ENCODE measurements around the gene KNTC1.
"Not testable (repeated sequence)": the region's sequence is repeated elsewhere in the genome, so short reads cannot be mapped to it uniquely, and the experiment has no call there.

Gene KNTC1

GRCh38 chr12:122615780-122616179, 88.7 kb downstream of the KNTC1 start:
- Histone ChIP-seq H3K4me3 (ENCODE audit: low read length) (no peak overlapping the region), H3K27ac (ENCODE audit: low read length) (no peak overlapping the region), H3K27me3 (ENCODE audit: control insufficient read depth, insufficient read depth, low read length) (no peaks in the 10 kb centered on the region), H3K4me1 (ENCODE audit: control insufficient read depth, insufficient read depth, low read length) (no peaks in the 10 kb centered on the region), H3K36me3 (ENCODE audit: control insufficient read depth, insufficient read depth, low read length) (peaks cover 13% of the 10 kb centered on the region; the same call in 1 of the 2 replicates), H3K9me3 (ENCODE audit: control insufficient read depth, insufficient read depth, low read length) (no peaks in the 10 kb centered on the region)
- no peak for DNase-seq (ENCODE audit: low read depth, low spot score)
- WGBS (ENCODE audit: insufficient coverage, insufficient read length): no CpG with 5 or more reads among the region's 4 CpGs

GRCh38 chr12:122635471-122635870, 108.4 kb downstream of the KNTC1 start:
- no CpG with 5 or more reads among the region's 5 CpGs for WGBS (ENCODE audit: insufficient coverage, insufficient read length)
- no peak for DNase-seq (ENCODE audit: low read depth, low spot score)
- Histone ChIP-seq H3K27me3 (ENCODE audit: control insufficient read depth, insufficient read depth, low read length) (no peaks in the 10 kb centered on the region), H3K4me1 (ENCODE audit: control insufficient read depth, insufficient read depth, low read length) (no peaks in the 10 kb centered on the region; the same call in 1 of the 2 replicates), H3K4me3 (ENCODE audit: low read length) (no peak overlapping the region), H3K36me3 (ENCODE audit: control insufficient read depth, insufficient read depth, low read length) (no peaks in the 10 kb centered on the region), H3K27ac (ENCODE audit: low read length) (no peak overlapping the region), H3K9me3 (ENCODE audit: control insufficient read depth, insufficient read depth, low read length) (no peaks in the 10 kb centered on the region)

DNA sequence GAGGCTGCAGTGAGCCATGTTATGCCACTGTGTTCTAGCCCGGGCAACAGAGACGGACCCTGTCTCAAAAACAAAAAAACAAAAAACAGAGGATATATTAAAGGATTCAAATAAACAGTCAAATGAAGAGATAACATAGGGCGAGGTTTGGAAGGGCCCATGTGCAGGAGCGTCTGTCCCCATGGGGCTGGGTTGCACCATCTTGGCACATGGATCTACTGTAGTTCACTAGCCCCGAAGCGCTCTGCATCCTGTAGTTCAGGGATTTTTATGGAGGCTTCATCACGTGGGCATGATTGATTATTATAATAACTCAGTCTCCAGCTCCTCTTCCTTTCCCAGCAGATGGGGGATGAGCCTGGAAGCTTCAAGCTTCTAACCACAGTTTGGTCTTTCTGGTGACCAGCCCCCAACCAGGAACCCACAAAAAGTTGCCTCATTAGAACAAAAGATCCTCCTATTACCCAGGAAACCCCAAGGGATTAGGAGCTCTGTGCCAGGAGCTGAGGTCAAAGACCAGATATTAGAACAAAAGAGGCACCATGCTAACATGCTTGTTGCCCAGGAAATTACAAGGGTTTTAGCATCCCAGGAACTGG, 116.3 kb downstream of the KNTC1 start:
- no peaks in the 10 kb centered on the region for H3K4me1 ChIP-seq (ENCODE audit: control insufficient read depth, insufficient read depth, low read length)
- H3K27me3 ChIP-seq (ENCODE audit: control insufficient read depth, insufficient read depth, low read length): no peaks in the 10 kb centered on the region
- WGBS (ENCODE audit: insufficient coverage, insufficient read length): no CpG with 5 or more reads among the region's 7 CpGs
- H3K9me3 ChIP-seq (ENCODE audit: control insufficient read depth, insufficient read depth, low read length): no peaks in the 10 kb centered on the region
- H3K27ac ChIP-seq (ENCODE audit: low read length): no peak overlapping the region
- no peak overlapping the region for H3K4me3 ChIP-seq (ENCODE audit: low read length)
- no peak for DNase-seq (ENCODE audit: low read depth, low spot score)
- no peaks in the 10 kb centered on the region for H3K36me3 ChIP-seq (ENCODE audit: control insufficient read depth, insufficient read depth, low read length)

DNA sequence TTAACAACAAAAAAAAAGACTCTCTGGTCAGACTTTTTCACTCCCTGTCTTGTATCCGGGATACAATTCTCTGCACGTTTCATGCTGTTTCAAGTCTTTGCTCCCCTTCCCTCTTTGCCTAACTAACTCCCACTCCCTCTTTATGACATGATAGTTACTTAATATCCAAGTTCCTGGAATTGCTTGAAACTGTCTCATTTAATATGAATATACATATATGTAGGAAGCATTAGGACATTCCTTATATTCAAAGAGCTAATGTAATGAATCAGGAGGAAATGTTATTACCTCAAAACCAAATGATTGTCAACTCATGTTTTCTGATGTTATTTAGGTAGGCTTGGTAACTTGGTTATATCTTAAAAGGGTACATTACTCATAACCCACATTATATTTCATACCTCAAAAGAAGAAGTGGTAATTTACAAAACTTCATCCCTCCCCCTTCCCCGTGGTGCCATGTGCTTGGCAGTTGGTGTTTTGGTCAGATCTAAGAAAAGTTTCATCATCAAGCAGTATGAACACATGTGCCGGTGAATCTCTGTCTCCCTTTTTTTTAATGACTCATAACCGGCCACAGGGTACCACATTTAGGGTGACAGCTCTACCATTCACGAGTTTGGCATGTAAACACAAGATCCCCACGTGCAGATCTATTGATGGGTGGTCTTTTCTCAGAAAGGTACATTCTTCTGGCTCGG, 119.6 kb downstream of the KNTC1 start:
- no peaks in the 10 kb centered on the region for H3K36me3 ChIP-seq (ENCODE audit: control insufficient read depth, insufficient read depth, low read length)
- no peaks in the 10 kb centered on the region for H3K9me3 ChIP-seq (ENCODE audit: control insufficient read depth, insufficient read depth, low read length)
- WGBS (ENCODE audit: insufficient coverage, insufficient read length): no CpG with 5 or more reads among the region's 8 CpGs
- no peak overlapping the region for H3K27ac ChIP-seq (ENCODE audit: low read length)
- no peaks in the 10 kb centered on the region for H3K4me1 ChIP-seq (ENCODE audit: control insufficient read depth, insufficient read depth, low read length)
- H3K4me3 ChIP-seq (ENCODE audit: low read length): no peak overlapping the region
- no peaks in the 10 kb centered on the region for H3K27me3 ChIP-seq (ENCODE audit: control insufficient read depth, insufficient read depth, low read length)
- no peak for DNase-seq (ENCODE audit: low read depth, low spot score)

GRCh38 chr12:122651520-122652224, 124.6 kb downstream of the KNTC1 start:
- Histone ChIP-seq H3K27me3 (ENCODE audit: control insufficient read depth, insufficient read depth, low read length) (no peaks in the 10 kb centered on the region), H3K4me3 (ENCODE audit: low read length) (no peak overlapping the region), H3K4me1 (ENCODE audit: control insufficient read depth, insufficient read depth, low read length) (no peaks in the 10 kb centered on the region), H3K27ac (ENCODE audit: low read length) (no peak overlapping the region), H3K9me3 (ENCODE audit: control insufficient read depth, insufficient read depth, low read length) (no peaks in the 10 kb centered on the region), H3K36me3 (ENCODE audit: control insufficient read depth, insufficient read depth, low read length) (no peaks in the 10 kb centered on the region)
- no CpG with 5 or more reads among the region's 11 CpGs for WGBS (ENCODE audit: insufficient coverage, insufficient read length)
- no peak for DNase-seq (ENCODE audit: low read depth, low spot score)

- no CpG with 5 or more reads among the region's 8 CpGs for WGBS (ENCODE audit: insufficient coverage, insufficient read length)
- not testable (repeated sequence) for H3K4me1 ChIP-seq (ENCODE audit: control insufficient read depth, insufficient read depth, low read length); H3K9me3 ChIP-seq (ENCODE audit: control insufficient read depth, insufficient read depth, low read length); H3K27ac ChIP-seq (ENCODE audit: low read length); H3K27me3 ChIP-seq (ENCODE audit: control insufficient read depth, insufficient read depth, low read length); DNase-seq (ENCODE audit: low read depth, low spot score); H3K4me3 ChIP-seq (ENCODE audit: low read length); H3K36me3 ChIP-seq (ENCODE audit: control insufficient read depth, insufficient read depth, low read length)
Observed at GRCh38 chr12:122653291-122653690, 126.2 kb downstream of the KNTC1 start.

- H3K27me3 ChIP-seq (ENCODE audit: control insufficient read depth, insufficient read depth, low read length): no peaks in the 10 kb centered on the region
- H3K27ac ChIP-seq (ENCODE audit: low read length): no peak overlapping the region
- no peaks in the 10 kb centered on the region for H3K36me3 ChIP-seq (ENCODE audit: control insufficient read depth, insufficient read depth, low read length)
- H3K9me3 ChIP-seq (ENCODE audit: control insufficient read depth, insufficient read depth, low read length): no peaks in the 10 kb centered on the region
- no CpG with 5 or more reads among the region's 3 CpGs for WGBS (ENCODE audit: insufficient coverage, insufficient read length)
- no peak overlapping the region for H3K4me3 ChIP-seq (ENCODE audit: low read length)
- no peaks in the 10 kb centered on the region for H3K4me1 ChIP-seq (ENCODE audit: control insufficient read depth, insufficient read depth, low read length)
- no peak for DNase-seq (ENCODE audit: low read depth, low spot score)
Observed at GRCh38 chr12:122656298-122656697, 129.2 kb downstream of the KNTC1 start.

DNA sequence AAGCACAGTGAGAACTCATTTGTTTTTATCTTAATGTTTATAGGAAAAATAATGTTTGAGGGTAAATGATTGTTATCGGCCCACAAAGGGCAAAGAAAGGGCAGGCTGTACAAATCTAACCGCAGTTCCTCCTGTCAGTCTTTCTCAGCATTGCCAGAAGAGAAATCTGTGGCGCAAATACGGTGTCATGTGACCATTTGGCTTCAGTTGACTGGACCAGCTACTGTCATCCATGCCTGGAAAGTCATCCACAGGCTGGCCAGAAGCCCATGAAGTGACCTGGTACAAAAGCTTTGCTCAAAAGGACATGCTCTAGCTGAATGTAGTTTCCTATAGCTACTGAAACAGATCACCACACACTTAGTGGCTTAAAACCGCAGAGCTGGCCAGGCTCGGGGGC, 132.5 kb downstream of the KNTC1 start:
- no peaks in the 10 kb centered on the region for H3K9me3 ChIP-seq (ENCODE audit: control insufficient read depth, insufficient read depth, low read length)
- no peaks in the 10 kb centered on the region for H3K4me1 ChIP-seq (ENCODE audit: control insufficient read depth, insufficient read depth, low read length)
- no peak for DNase-seq (ENCODE audit: low read depth, low spot score)
- H3K36me3 ChIP-seq (ENCODE audit: control insufficient read depth, insufficient read depth, low read length): no peaks in the 10 kb centered on the region
- no peaks in the 10 kb centered on the region for H3K27me3 ChIP-seq (ENCODE audit: control insufficient read depth, insufficient read depth, low read length)
- no peak overlapping the region for H3K27ac ChIP-seq (ENCODE audit: low read length)
- no peak overlapping the region for H3K4me3 ChIP-seq (ENCODE audit: low read length)
- WGBS (ENCODE audit: insufficient coverage, insufficient read length): no CpG with 5 or more reads among the region's 6 CpGs

DNA sequence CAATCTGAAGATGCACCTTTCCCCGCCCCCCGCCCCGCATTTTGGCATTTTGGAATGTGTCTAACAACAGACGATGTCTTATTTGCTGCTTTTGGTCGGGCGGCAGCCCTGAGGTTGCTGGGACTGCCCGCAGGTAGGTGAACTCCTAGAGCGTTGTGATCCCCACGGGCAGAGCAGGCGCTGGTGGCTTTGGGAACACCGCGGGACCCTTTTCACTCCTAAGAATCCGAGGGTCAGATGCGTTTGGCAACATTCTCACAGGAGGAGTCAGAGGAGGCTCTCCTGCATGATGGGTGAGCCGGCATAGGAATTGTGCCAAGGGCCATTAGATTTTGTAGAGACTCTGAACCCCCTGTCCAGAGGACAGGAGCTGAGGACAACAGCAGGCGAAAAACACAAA, 134.2 kb downstream of the KNTC1 start:
- no peaks in the 10 kb centered on the region for H3K36me3 ChIP-seq (ENCODE audit: control insufficient read depth, insufficient read depth, low read length)
- no CpG with 5 or more reads among the region's 16 CpGs for WGBS (ENCODE audit: insufficient coverage, insufficient read length)
- no peaks in the 10 kb centered on the region for H3K27me3 ChIP-seq (ENCODE audit: control insufficient read depth, insufficient read depth, low read length)
- DNase-seq (ENCODE audit: low read depth, low spot score): no peak
- no peak overlapping the region for H3K4me3 ChIP-seq (ENCODE audit: low read length)
- H3K4me1 ChIP-seq (ENCODE audit: control insufficient read depth, insufficient read depth, low read length): no peaks in the 10 kb centered on the region
- H3K27ac ChIP-seq (ENCODE audit: low read length): no peak overlapping the region
- no peaks in the 10 kb centered on the region for H3K9me3 ChIP-seq (ENCODE audit: control insufficient read depth, insufficient read depth, low read length)

DNA sequence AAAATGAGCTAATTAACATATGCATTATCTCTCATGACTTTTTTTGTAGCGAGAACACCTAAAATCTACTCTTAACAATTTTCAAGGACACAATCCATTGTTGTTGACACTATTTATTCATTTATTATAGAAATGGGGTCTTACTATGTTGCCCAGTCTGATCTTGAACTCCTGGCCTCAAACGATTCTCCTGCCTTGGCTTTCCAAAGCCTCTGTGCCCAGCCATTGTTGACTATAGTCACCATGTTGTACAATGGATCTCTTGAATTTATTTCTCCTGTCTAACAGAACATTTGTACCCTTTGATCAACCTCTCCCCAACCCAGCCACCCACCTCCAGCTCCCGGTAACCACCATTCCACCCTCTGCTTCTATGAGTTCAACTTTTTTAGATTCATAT, 134.9 kb downstream of the KNTC1 start:
- WGBS (ENCODE audit: insufficient coverage, insufficient read length): no CpG with 5 or more reads among the region's 3 CpGs
- Histone ChIP-seq H3K9me3 (ENCODE audit: control insufficient read depth, insufficient read depth, low read length) (no peaks in the 10 kb centered on the region), H3K36me3 (ENCODE audit: control insufficient read depth, insufficient read depth, low read length) (no peaks in the 10 kb centered on the region), H3K4me1 (ENCODE audit: control insufficient read depth, insufficient read depth, low read length) (no peaks in the 10 kb centered on the region), H3K27ac (ENCODE audit: low read length) (no peak overlapping the region), H3K4me3 (ENCODE audit: low read length) (no peak overlapping the region), H3K27me3 (ENCODE audit: control insufficient read depth, insufficient read depth, low read length) (no peaks in the 10 kb centered on the region)
- no peak for DNase-seq (ENCODE audit: low read depth, low spot score)
